ENCODE data around the gene AJM1. TPM values are rescaled to one million over a fixed set of nuclear protein-coding genes. Genes with fewer than 3 reads are reported as not detected.
"Not testable (repeated sequence)": the region's sequence is repeated elsewhere in the genome, so short reads cannot be mapped to it uniquely, and the experiment has no call there.

The AJM1 gene
- total RNA-seq, 1 donor from 2014 or later, result 2.7 TPM

- DNase-seq (ENCODE audit: low read depth), result no peak
Measured at GRCh38 chr9:136829981-136830885, 12.0 kb upstream of the AJM1 start.

- no peak for DNase-seq (ENCODE audit: low read depth)
Measured at GRCh38 chr9:136831002-136831719, 11.1 kb upstream of the AJM1 start.

- DNase-seq (ENCODE audit: low read depth), result no peak
Measured at GRCh38 chr9:136831720-136832104, 10.6 kb upstream of the AJM1 start.

GRCh38 chr9:136832581-136832980 lies 9.7 kb upstream of the AJM1 start:
- DNase-seq (ENCODE audit: low read depth), result no peak

- not testable (repeated sequence) for DNase-seq (ENCODE audit: low read depth)
Measured at GRCh38 chr9:136833381-136834048, 8.8 kb upstream of the AJM1 start.

- DNase-seq (ENCODE audit: low read depth), result no peak
Measured at GRCh38 chr9:136835162-136835931, 6.9 kb upstream of the AJM1 start.

- no peak for DNase-seq (ENCODE audit: low read depth)
Measured at GRCh38 chr9:136835932-136836904, 6.1 kb upstream of the AJM1 start.

GRCh38 chr9:136837146-136837855 lies 5.0 kb upstream of the AJM1 start:
- DNase-seq (ENCODE audit: low read depth), result no peak

- DNase-seq (ENCODE audit: low read depth), result not testable (repeated sequence)
Measured at GRCh38 chr9:136837856-136838277, 4.4 kb upstream of the AJM1 start.

- DNase-seq (ENCODE audit: low read depth), result no peak
Measured at GRCh38 chr9:136838314-136839228, 3.7 kb upstream of the AJM1 start.

GRCh38 chr9:136839229-136840139 lies 2.8 kb upstream of the AJM1 start:
- DNase-seq (ENCODE audit: low read depth), result no peak

- no peak for DNase-seq (ENCODE audit: low read depth)
Measured at GRCh38 chr9:136840140-136840876, 2.0 kb upstream of the AJM1 start.

GRCh38 chr9:136840877-136841645 lies 1.2 kb upstream of the AJM1 start:
- peak; percentile 93 for DNase-seq (ENCODE audit: low read depth)

GRCh38 chr9:136841646-136842379 lies 465 bp upstream of the AJM1 start:
- DNase-seq (ENCODE audit: low read depth), result not testable (repeated sequence)
